Epithelial cell of proximal tubule (primary cell): Measurements from ENCODE around the gene RFC4. TPM values are rescaled to one million over a fixed set of nuclear protein-coding genes. Genes with fewer than 3 reads are reported as not detected.

Experiments
- DNase-seq: peaks from one replicate; pipeline ENCODE4 v3.0.0-alpha.2; 2011; ENCODE audit warnings: low read depth
- H3K4me3 ChIP-seq: 2 replicates; pipeline ENCODE4 v1.5.1; 2011; ENCODE audit warnings: low read depth, mild to moderate bottlenecking, low read length
- total RNA-seq: library from RNA; depleted of rRNA; stranded (reverse); fragments of >200 nt; gene quantifications from 2 replicates; pipeline ENCODE4 v1.2.3, GENCODE V29; 2015
- TF ChIP-seq, protein P1 (sequence below): conservative IDR thresholded peaks from 2 replicates; pipeline ENCODE4 v1.5.1; 2012; ENCODE audit warnings: low read depth, mild to moderate bottlenecking, low read length

RFC4 gene
- total RNA-seq, 1 donor from 2014 or later = 76.1 TPM

- DNase-seq = no peak
- TF ChIP-seq, protein P1, sequence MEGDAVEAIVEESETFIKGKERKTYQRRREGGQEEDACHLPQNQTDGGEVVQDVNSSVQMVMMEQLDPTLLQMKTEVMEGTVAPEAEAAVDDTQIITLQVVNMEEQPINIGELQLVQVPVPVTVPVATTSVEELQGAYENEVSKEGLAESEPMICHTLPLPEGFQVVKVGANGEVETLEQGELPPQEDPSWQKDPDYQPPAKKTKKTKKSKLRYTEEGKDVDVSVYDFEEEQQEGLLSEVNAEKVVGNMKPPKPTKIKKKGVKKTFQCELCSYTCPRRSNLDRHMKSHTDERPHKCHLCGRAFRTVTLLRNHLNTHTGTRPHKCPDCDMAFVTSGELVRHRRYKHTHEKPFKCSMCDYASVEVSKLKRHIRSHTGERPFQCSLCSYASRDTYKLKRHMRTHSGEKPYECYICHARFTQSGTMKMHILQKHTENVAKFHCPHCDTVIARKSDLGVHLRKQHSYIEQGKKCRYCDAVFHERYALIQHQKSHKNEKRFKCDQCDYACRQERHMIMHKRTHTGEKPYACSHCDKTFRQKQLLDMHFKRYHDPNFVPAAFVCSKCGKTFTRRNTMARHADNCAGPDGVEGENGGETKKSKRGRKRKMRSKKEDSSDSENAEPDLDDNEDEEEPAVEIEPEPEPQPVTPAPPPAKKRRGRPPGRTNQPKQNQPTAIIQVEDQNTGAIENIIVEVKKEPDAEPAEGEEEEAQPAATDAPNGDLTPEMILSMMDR = no peak
- H3K4me3 ChIP-seq = no peak overlapping the region
Observed at GRCh38 chr3:186757686-186758220, 48.5 kb downstream of the RFC4 start.

GRCh38 chr3:186757214-186757613 lies 49.1 kb downstream of the RFC4 start:
- H3K4me3 ChIP-seq = no peak overlapping the region
- TF ChIP-seq, protein P1 = no peak

DNA sequence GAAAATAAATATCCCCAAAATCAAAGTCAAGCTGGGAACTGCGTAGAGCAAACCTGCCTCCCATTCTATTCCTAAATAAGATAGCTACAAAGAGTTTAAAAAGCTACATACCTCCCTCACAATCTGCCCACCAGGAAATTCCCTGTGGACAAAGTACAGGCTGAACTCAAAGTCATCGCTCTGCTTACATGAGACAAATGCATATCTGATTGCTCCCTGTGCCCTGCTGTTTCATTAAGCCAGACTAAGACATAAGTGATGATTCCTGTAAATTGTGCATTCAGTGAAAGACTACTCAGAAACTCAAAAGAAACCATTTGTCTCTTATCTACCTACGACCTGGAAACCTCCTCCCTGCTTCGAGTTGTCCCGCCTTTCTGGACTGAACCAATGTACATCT lies 51.4 kb downstream of the RFC4 start:
- H3K4me3 ChIP-seq = no peak overlapping the region
- DNase-seq = no peak
- TF ChIP-seq, protein P1 = no peak

More at GRCh38 chr3:186757214-186757613, 49.1 kb downstream of the RFC4 start:
- no peak for DNase-seq

- TF ChIP-seq, protein P1 = no peak
- H3K4me3 ChIP-seq = no peak overlapping the region
- no peak for DNase-seq
Observed at GRCh38 chr3:186754006-186754405, 52.3 kb downstream of the RFC4 start.

DNA sequence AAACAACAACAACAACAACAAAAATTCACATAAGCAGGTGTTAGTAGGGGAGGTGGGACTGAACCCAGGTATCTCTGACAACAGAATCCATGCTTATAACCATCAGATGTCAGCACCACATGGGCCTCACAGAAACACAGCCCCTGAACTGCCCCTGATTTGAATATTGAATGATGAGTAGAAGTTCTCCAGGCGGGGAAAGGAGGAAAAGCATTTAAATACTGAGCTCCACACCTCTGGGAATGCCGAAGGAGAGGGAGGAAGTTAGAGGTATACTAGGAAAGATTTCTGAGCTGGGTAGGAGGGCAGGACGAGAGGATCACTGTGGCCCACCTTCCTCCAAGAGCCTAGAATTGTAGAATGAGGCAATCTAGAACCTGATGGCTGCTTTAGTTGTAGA lies 54.8 kb downstream of the RFC4 start:
- DNase-seq = no peak
- TF ChIP-seq, protein P1 = no peak
- no peak overlapping the region for H3K4me3 ChIP-seq

DNA sequence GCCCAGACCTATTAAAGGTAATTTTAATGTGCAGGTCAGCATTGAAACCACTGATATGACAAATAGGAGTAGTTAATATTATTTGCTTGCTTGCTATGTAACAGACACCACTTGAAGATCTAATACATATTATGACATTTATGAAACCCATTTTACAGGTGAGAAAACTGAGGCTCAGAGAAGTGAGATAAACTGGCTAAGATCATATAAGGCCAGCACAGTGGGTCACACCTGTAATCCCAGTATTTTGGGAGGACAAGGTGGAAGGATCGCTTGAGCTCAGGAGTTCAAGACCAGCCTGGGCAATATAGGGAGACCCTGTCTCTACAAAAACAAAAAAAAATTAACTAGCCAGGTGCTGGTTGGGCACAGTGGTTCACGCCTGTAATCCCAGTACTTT lies 56.0 kb downstream of the RFC4 start:
- no peak overlapping the region for H3K4me3 ChIP-seq
- TF ChIP-seq, protein P1 = no peak
- DNase-seq = no peak

DNA sequence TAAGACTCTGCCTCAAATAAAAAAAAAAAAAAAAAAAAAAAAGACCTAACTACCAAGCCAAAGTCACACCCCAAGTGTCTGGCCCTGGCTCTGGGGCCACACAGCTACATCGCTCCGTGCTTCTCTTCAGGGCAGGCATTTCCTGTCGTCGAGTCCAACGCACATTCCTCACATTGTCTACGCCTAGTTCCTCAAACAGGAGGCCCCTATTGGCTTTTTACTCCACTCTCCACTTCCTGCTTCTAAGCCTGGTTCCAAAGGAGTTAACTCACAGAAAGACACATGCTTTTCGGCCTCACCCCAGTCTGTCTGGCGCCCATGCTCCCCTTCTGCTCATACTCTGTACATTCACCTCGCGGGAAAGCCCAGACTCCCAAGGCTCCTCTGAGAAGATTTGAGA lies 60.3 kb downstream of the RFC4 start:
- DNase-seq = peak; percentile 38

More for the DNA sequence above, 60.3 kb downstream of the RFC4 start:
- TF ChIP-seq, protein P1 = no peak
- H3K4me3 ChIP-seq = no peak overlapping the region
